ENCODE measurements around the gene HSD17B10.
"Not testable (repeated sequence)": the region's sequence is repeated elsewhere in the genome, so short reads cannot be mapped to it uniquely, and the experiment has no call there.

HSD17B10 gene

DNA sequence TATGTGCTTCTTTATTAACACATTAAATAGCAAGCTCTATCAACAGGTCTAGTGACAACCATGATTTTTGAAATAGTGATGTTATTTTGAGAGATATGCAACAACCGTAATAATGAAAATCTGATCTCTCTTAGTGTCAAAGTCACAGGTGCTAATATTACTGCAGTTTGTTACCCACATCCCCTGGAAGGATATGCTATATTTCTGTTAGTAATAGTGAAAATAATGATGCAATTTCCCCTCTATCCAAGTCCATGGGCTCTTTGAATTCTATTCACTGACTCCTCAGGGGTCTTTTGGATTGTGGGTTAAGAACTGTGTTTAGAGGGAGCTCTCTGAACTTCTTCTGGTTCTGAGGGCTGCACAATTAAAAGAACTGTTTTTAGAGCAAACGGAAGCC is 3.0 kb upstream of the HSD17B10 start:
- no peak for DNase-seq (ENCODE audit: low read depth)

DNA sequence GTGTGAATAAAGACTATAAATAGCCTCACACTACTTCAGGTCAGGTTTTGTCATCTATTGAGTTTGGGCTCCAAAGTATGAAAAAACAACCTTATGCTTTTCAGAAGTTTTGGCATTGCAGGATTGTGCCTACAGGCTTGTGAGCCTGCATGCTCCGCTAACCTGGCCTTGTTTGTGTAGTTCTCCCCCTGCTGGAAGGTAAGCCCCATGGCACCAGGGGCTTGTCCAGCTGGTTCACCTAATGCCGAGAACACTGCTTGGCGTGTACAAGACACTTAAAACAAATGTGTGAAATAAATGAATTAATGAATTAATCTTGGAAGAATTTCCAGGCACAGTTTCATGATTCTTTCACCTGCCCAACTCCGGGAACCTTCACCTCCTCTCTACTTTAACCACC is 1.8 kb upstream of the HSD17B10 start:
- DNase-seq (ENCODE audit: low read depth) = no peak

DNA sequence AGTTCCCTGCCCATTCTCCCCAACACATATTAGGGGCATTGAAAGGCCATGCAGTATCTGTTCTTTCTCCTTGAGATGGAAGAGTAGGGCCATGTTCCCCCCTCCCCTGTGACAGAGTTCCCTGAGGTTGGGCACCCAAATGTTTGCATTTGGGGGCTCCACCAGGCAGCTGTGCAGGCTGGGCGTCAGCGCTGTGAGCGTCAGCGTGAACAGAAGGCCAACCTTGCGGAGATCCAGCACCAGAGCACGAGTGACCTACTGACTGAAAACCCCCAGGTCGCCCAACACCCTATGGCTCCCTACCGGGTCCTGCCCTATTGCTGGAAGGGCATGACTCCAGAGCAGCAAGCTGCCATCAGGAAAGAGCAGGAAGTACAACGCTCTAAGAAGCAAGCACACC is 3.9 kb downstream of the HSD17B10 start:
- no peak for DNase-seq (ENCODE audit: low read depth)

DNA sequence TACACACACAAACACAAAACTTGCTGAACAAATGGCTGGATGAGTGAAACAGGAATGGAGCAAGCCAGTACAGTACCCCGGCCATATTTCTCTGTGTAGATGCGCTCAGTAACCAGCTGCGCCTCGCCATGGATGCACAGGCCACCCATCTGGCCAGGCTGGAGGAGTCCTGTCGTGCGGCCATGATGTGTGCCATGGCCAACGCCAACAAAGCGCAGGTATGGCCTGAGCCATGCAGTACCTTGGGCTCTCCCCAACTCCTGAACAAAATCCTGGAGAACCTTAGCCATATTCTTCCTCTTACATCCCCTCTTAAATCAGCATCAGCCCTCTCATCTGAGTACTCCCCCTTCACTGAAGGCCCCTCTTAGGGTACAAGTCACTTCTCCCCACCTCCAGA is 4.4 kb downstream of the HSD17B10 start:
- no peak for DNase-seq (ENCODE audit: low read depth)

DNA sequence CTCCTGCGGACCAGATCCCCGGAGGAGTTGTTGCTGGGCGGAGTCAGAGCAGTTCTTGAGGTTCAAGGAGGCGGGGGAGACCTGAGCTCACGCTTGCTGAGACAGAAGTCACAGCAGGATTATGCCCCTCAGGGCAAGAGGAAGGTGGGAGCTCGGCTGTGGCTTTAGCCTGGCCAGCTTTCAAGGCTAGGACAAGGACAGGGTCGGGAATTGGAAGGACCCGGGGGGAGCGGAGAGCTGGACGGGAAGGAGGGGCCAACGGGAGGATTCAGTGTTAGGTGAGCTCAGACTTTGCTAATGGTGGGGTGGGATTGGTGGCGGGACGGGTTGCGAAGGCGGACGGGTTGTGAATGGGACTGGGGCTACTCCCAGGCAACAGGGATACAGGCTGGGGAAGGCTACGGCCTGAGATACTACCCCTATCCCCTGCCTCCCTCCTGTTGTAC is 11.3 kb downstream of the HSD17B10 start, which contains the start of gene RIBC1:
Gene RIBC1, plus strand, starts transcription at position 13 of the 446 bp plus-strand sequence. CDS start 3,404 bp downstream, outside the sequence.
- DNase-seq (ENCODE audit: low read depth) = no peak

DNA sequence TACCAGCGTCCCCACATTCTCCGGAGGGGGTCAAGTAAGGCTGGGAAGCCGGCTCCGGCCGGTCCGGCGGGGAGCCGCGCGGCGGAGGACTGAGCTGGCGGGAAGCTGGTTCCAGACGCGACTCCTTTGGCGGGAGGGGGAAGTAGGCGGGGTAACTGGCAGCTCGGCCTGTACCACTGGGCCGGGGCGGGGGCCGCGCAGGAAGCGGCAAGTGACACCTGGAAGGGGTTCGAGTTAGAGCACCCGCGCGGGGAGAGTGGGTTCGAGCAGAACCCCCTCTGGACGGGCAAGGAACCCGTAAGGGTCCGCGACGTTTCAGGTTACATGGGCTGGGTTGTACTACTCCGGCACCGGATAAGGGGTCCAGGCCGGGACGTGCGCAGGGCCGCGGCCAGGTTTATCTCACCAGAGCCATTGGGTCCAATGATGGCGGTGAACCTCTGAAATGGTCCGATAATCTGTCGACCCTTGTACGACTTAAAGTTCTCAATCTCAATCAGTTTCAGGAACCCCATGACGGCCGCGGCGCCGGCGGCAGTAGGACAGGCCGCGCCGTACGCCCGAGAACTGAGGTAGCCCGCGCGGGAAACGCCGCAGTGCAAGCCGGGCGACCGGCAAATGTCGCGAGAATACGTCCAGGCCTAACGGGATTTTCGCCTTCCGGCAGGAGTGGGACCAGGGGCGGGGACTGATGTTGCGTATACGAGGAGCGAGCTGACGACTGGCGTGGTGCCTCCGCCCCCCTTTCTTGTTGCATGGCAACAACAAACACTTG is 11.9 kb downstream of the HSD17B10 start, which contains the start of gene SMC1A:
Gene SMC1A, minus strand, starts transcription at position 569 of the 775 bp plus-strand sequence. Its CDS starts 54 bp downstream, at position 515.
- peak; percentile 76 for DNase-seq (ENCODE audit: low read depth)

DNA sequence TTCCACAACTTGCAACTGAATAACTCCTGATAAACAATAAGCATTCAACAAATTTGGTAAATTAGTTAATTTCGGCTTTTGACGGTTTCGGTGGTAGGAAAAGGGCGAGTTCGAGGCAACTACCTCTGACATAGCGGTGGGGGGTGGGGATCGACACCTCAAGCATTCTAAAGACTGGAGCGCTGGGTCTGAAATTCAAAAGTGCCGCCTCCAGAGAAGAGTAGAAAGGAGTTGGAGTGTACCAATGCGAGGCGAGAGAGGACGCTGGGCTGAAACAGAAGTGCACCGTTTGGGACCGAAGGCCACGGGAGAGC is 12.4 kb downstream of the HSD17B10 start:
- no peak for DNase-seq (ENCODE audit: low read depth)

DNA sequence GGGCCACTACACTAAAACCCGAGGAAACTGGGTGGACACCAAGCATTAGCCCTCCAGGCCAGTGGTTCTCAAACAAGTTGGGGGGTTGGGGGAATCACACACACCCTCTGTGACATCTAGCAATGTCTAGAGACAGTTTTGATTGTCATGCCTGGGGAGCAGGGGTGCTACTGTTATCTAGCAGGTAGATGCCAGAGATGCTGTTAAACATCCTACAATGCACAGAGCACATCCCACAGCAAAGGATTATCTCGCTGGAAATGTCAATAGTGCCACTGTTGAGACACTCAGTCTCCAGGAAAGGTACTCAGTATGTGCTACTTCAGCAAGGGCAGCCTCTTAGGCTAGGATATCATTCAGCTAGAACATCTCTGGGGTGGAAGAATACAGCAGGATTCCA is 13.0 kb downstream of the HSD17B10 start:
- DNase-seq (ENCODE audit: low read depth) = no peak

DNA sequence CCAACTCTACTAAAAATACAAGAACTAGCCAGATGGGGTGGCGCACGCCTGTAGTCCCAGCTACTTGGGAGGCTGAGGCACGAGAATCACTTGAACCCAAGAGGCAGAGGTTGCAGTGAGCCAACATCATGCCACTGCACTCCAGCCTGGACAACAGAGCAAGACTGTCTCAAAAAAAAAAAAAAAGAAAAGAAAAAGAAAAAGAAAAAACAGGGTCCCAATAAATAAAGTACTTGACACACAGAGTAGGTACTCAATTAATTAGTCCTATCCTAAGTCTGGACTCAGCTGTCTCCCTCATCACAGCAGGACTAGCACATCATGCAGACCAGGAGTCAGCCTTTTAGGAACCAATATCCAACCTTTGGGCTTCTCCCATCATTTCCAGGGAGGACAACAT is 13.8 kb downstream of the HSD17B10 start:
- DNase-seq (ENCODE audit: low read depth) = not testable (repeated sequence)

DNA sequence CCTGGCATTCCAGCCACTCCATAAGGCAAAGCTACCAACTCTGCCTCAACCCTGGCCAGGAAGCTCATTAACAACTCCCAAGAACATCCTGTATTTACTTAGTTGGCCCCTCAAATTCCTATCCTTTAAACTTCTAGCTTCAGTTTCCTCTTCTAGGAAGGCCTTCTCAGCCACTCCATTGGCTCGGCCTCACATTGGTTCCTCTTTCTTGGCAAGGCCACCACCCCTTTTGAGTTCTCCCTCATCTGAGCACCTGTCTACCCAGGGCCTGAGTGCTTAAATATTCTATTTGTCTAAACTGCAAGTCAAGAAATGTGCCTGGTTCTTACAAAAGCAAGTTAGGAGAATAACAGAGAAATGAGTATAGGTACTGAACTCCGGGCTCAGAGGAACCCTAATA is 21.7 kb downstream of the HSD17B10 start:
- no peak for DNase-seq (ENCODE audit: low read depth)

DNA sequence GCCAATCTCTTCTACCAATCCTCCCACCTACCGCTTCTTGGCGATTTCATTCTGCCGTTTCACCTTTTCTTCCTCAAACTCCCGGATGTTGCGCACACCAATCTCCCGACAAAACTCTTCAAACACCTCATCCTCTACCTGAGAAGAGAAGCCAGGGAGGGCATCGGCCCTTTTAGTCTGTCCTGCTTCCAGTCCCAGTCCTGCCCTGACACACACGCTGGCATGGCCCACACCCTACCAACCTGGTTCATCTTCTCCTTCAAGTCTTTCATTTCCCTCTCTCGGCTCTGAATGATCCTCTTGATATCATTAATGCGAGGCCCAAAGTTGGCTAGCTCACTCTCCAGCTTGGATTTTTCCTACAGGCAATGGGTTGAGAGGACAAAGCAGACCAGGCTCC is 30.6 kb downstream of the HSD17B10 start:
- no peak for DNase-seq (ENCODE audit: low read depth)

DNA sequence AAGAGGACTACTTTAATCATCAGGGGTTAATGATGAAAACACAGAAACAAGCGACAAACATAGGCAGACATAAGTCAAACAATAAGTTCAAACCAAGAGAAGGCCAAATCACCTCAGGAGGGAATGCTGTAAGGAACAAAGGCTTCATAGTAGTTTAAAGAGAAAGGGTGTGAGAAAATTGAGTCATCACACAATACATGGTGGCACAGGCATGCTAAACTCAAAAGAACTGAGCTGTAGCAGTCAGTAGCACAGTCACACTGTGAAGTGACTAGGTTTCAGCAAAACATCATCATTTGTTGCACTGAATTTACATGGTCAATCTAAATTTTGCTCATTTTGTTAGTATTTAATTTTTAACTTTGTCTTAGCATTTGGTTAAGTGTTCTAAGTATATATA is 36.0 kb downstream of the HSD17B10 start:
- no peak for DNase-seq (ENCODE audit: low read depth)

DNA sequence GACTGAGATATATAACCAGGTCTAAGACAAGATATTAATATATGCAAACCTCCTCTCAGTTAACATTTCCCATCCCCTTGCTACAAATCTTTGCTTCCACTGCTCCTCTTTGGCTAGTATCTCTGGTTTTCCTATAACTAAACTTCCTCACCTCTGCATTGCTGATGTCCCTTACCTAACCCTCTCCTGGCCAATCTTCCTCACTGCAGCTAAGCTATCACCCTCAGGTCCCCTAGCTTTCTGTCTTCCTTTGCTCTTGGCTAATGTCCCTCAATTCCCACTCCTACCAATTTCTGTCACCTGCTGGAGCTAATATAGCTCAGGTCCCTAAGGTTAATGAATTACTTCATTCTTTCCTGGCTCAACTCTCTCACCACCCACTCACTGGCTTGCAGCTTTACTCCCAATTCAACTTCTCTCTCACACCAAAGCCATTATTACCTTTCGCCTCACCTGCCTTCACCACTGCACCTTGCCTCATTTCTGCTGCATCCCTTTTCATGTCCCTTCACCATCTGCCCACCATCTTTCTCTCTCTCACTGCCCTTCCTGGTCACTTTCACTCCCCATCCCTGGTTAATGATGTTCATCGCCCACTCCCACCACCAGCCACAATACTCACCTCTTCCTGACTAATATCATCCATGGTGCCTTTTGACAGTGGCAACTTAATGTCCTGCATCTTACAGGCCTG is 38.4 kb downstream of the HSD17B10 start:
- DNase-seq (ENCODE audit: low read depth) = no peak

DNA sequence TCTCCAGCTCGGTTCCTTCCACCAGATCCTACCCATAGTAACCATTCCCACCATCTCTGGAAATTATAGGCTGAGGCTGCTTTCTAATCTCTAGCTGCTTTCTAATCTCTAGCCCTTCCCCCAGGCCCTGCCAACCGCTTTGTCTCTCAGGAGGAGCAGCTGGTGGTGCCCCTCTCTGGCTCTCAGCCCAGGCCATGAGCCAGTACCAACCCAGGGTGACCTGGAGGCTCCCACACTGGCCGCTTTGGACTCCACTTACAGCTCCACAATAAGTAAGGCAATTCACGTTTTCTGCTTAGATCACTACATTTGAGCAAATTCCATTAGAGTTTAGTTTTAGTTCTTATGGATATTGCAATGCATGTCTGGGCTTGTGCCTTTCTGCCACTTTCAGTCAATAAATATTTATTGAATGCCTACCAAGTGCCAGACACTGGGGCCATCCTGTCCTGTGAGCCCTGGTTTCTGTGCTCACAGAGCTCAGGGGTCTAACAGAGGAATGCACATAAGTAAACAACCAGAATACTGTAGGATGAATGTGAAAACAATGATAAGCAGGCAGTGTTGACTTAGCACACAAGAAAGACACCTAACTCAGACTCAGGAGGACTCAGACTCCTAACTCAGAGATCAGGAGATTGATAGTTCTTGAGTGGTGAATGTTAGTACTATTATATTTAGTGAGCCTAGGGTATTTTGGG is 50.6 kb downstream of the HSD17B10 start:
- DNase-seq (ENCODE audit: low read depth) = no peak

Data from stimulated activated CD8-positive, alpha-beta memory T cell treated with anti-CD3 and anti-CD28 coated beads, Interleukin-7, amount 100 ng/mL, for 24 hours (primary cell).